Stimulated activated CD4-positive, alpha-beta T cell treated with anti-CD3 and anti-CD28 coated beads, Interleukin-1b, Interleukin-23, amount 100 ng/mL, for 24 hours (primary cell): ENCODE results near the gene ABCC2.
"Not testable (repeated sequence)": the region's sequence is repeated elsewhere in the genome, so short reads cannot be mapped to it uniquely, and the experiment has no call there.

Source experiments
- DNase-seq, 4 experiments: peaks; one replicate each; pipeline ENCODE4 v3.0.0-alpha.2; 2020; ENCODE audit warnings: low read depth in 4 of 4, low spot score in 1 of 4

Gene ABCC2

GRCh38 chr10:99782447-99783286 is at the start of gene ABCC2:
TSS of gene ABCC2 (plus strand) at chr10:99782640. CDS start at chr10:99782845, 205 bp downstream.
- DNase-seq, result no peak

GRCh38 chr10:99733366-99733765 is 49.1 kb upstream of the ABCC2 start:
- DNase-seq, result no peak

- not testable (repeated sequence) for DNase-seq
Observed at GRCh38 chr10:99734111-99734510, 48.3 kb upstream of the ABCC2 start.

- no peak for DNase-seq
Observed at GRCh38 chr10:99740260-99740659, 42.2 kb upstream of the ABCC2 start.

GRCh38 chr10:99740933-99741559 is 41.4 kb upstream of the ABCC2 start:
- DNase-seq, result no peak

GRCh38 chr10:99742254-99742653 is 40.2 kb upstream of the ABCC2 start:
- no peak for DNase-seq

GRCh38 chr10:99742701-99743100 is 39.7 kb upstream of the ABCC2 start:
- DNase-seq, result no peak

GRCh38 chr10:99743841-99744240 is 38.6 kb upstream of the ABCC2 start:
- DNase-seq, result no peak

GRCh38 chr10:99746166-99746565 is 36.3 kb upstream of the ABCC2 start:
- not testable (repeated sequence) for DNase-seq

GRCh38 chr10:99748823-99749451 is 33.5 kb upstream of the ABCC2 start:
- no peak for DNase-seq

- no peak for DNase-seq
Observed at GRCh38 chr10:99750641-99751040, 31.8 kb upstream of the ABCC2 start.

- DNase-seq, result no peak
Observed at GRCh38 chr10:99754670-99755069, 27.8 kb upstream of the ABCC2 start.

- DNase-seq, result no peak
Observed at GRCh38 chr10:99756159-99756558, 26.3 kb upstream of the ABCC2 start.

GRCh38 chr10:99758211-99758891 is 24.1 kb upstream of the ABCC2 start:
- DNase-seq, result no peak

GRCh38 chr10:99760321-99760720 is 22.1 kb upstream of the ABCC2 start:
- no peak for DNase-seq

GRCh38 chr10:99761365-99761764 is 21.1 kb upstream of the ABCC2 start:
- no peak for DNase-seq

GRCh38 chr10:99765672-99766301 is 16.7 kb upstream of the ABCC2 start:
- DNase-seq, result no peak

GRCh38 chr10:99766302-99766681 is 16.1 kb upstream of the ABCC2 start:
- DNase-seq, result no peak

GRCh38 chr10:99767901-99768300 is 14.5 kb upstream of the ABCC2 start:
- DNase-seq, result no peak

GRCh38 chr10:99768556-99768955 is 13.9 kb upstream of the ABCC2 start:
- no peak for DNase-seq

- DNase-seq, result no peak
Observed at GRCh38 chr10:99769706-99770105, 12.7 kb upstream of the ABCC2 start.
